ENCODE data around the gene SLC35A5.
"Not testable (repeated sequence)": the region's sequence is repeated elsewhere in the genome, so short reads cannot be mapped to it uniquely, and the experiment has no call there.

The SLC35A5 gene, protein sequence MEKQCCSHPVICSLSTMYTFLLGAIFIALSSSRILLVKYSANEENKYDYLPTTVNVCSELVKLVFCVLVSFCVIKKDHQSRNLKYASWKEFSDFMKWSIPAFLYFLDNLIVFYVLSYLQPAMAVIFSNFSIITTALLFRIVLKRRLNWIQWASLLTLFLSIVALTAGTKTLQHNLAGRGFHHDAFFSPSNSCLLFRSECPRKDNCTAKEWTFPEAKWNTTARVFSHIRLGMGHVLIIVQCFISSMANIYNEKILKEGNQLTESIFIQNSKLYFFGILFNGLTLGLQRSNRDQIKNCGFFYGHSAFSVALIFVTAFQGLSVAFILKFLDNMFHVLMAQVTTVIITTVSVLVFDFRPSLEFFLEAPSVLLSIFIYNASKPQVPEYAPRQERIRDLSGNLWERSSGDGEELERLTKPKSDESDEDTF

DNA sequence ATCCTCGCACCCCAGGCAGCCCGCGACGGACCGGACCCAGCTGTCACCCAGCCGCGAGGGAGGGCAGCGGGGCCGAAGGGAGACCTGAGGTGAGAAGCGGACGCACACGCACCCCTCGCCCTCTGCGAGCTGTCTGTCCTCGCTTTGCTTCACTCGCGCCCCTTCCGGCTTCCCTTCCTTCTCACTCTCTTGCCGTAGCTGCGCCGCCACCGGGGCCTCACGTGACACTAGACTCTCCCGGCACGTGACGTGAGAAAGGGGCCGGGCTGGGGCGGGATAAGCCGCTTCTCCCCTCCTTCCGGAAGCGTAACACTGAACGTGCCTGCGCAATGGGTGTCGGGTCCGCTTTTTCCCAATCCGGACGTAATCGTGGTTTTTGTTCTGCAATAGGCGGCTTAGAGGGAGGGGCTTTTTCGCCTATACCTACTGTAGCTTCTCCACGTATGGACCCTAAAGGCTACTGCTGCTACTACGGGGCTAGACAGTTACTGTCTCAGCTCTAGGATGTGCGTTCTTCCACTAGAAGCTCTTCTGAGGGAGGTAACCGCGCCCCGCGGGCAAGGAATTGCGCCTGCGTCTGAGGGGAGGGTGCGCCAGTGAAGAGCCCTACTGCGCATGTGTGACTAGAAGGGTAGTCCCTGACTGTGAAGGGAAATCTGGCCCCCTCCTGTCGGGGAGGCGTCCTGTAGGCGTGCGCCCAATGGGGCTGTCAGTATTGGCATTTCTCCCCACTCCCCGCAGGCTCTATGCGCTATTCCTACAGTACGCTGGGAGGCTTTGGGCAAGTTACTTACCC lies at the start of gene SLC35A5, which contains the start of gene ATG3:
Gene SLC35A5 (plus strand): TSS at position 312 of the 796 bp plus-strand sequence. CDS start 1,359 bp downstream, outside the sequence.
Gene ATG3 (minus strand): TSS at position 229 of the 796 bp plus-strand sequence. CDS start 434 bp downstream, outside the sequence.
- peak within 1 kb of the TSS; percentile 72 for H3K4me3 ChIP-seq (ENCODE audit: low read length)

DNA sequence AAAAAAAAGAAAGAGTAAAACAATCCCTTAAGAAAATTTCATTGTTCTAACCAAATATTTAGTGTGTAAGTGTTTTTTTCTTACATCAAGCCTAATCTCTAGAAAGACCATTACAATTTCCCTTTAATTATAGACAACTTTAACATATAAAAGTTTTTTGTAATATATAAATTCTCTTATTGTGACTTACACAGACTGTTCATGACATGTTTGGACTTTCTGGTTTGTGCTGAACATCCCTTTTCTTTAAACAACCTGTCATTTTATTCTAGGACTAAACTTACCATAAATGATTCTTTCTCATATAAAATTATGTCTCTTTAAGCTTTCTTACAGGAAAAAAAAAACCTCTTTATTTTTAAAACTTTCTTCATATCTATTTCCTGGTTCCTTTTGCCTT lies 49.5 kb upstream of the SLC35A5 start:
- H3K4me3 ChIP-seq (ENCODE audit: low read length) = no peak overlapping the region

More for the DNA sequence above, at the start of gene SLC35A5, which contains the start of gene ATG3:
- TF ChIP-seq ZNF274 (IDR thresholded peaks at IDR 0.05; ENCODE audit: low read depth, low read length) = no peak

DNA sequence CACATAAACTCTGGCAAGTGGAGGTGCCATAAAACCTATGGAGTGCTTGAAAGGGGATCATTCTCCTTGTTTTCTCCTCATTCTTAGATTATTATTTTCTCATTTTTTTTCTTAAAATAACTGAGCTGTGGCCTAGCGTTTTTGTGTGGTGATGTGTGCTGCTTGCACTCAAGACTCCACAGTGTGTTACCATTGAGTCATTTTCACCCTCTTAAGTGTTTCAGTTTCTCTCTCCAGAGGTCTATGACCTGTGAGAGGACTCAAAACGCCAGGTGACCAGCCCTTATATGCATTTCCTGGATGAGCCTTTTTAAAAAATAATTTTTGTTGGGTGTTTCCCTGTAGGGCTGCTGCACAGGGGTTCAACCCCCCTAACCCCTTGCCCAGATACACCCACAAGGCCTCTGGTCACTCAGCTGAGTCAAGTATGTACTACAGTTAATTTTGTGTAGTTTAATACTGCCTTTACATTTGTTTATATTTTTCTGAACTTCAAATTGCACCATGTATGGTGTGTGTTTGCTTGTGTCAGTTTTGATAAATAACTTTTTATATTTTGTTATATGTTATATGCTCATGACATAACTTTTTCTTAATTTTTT lies 47.2 kb upstream of the SLC35A5 start:
- H3K4me3 ChIP-seq (ENCODE audit: low read length) = no peak overlapping the region; the same call in 1 of the 2 replicates
- no peak for TF ChIP-seq ZNF274 (IDR thresholded peaks at IDR 0.05; ENCODE audit: low read depth, low read length)

More for the DNA sequence above, 49.5 kb upstream of the SLC35A5 start:
- no peak for TF ChIP-seq ZNF274 (IDR thresholded peaks at IDR 0.05; ENCODE audit: low read depth, low read length)

DNA sequence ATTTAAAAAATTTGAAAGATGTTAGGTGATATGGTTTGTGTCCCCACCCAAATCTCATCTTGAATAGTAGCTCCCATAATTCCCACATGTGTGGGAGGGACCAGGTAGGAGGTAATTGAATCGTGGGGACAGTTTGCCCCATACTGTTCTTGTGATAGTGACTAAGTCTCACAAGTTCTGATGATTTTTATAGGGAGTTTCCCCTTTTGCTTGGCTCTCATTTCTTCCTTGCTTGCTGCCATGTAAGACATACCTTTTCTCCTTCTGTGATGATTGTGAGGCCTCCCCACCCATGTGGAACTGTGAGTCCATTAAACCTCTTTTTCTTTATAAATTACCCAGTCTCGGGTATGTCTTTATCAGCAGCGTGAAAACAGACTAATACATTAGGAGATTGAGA lies 42.9 kb upstream of the SLC35A5 start:
- H3K4me3 ChIP-seq (ENCODE audit: low read length) = not testable (repeated sequence)

DNA sequence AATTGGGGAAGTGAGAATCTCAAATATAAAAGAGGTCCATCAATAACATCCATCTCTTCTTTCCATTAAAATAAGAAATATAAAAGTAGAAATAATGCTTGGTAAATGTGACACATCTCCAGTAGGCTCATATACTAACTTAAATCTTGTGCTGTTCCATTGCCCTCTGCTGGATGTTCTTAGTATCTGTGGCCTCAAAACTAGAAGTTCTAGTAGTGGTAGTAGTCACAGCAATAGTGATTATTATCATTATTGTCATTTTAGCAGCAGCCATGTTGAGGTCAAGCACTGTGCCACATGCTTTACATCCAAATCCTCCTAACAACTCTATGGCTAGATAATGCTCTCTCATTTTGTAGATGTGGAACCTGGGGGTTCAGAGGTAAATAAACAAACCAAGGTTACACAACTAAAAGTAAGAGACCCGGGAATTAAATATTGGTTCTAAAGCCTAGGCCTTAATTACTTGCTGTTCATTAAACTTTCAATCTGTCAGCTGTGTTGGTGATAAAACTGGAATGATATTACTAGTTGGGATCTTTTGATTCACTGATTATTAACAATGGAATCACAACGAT lies 42.3 kb upstream of the SLC35A5 start:
- H3K4me3 ChIP-seq (ENCODE audit: low read length) = no peak overlapping the region
- no peak for TF ChIP-seq ZNF274 (IDR thresholded peaks at IDR 0.05; ENCODE audit: low read depth, low read length)

DNA sequence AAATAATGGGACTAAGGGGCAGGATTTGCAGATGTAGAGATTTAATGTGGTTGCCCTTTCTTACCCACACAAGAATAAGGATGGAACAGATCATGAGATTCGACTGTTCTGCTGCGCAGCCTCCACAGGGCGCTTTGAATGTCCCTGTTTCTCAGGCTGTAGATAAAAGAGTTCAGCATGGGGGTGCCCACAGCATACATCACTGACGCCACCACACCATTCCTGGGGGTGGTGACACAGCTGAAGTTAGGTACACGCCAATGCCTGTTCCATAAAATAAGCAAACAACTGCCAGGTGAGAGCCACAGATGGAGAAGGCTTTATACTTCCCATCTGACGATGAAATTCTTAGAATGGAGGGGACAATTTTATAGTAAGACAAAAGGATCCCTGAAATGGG lies 37.7 kb upstream of the SLC35A5 start:
- H3K4me3 ChIP-seq (ENCODE audit: low read length) = not testable (repeated sequence)

DNA sequence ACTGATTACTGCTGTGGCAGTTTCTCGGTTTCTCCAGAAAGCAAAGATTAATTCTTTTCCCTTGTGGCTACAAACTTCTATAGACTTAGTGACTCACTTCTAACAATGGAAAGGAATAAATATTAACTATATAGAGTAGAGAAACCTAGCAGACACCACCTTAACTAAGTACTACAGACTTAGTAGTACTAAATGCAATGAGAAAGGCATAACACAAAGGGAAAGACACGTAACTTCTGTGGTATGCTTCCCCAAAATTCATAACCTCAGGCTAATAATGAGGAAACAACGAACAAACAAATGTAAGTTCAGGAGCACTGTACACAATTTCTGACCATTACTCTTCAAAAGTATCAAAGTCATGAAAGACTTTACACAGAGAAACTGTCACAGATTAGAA lies 31.3 kb upstream of the SLC35A5 start:
- no peak overlapping the region for H3K4me3 ChIP-seq (ENCODE audit: low read length)
- no peak for TF ChIP-seq ZNF274 (IDR thresholded peaks at IDR 0.05; ENCODE audit: low read depth, low read length)

DNA sequence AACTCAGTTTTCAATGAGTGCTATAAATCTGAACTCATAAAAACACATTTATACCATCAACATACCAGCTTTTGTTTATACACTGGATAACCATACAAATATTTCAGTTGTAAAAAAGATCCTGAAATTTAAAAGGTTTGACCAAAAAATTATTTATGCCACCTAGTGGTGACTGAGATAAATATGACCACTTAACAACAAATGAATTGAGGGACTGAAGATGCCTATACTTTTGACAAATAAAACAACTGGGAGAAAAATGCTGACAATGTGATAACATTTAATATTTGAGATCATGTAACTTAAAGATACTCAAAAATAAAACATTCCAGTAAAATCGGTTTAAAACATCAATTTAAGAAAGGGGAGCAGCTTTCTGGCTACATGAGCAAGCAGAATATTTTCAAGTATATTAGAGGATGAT lies 30.5 kb upstream of the SLC35A5 start:
- no peak overlapping the region for H3K4me3 ChIP-seq (ENCODE audit: low read length)
- no peak for TF ChIP-seq ZNF274 (IDR thresholded peaks at IDR 0.05; ENCODE audit: low read depth, low read length)

DNA sequence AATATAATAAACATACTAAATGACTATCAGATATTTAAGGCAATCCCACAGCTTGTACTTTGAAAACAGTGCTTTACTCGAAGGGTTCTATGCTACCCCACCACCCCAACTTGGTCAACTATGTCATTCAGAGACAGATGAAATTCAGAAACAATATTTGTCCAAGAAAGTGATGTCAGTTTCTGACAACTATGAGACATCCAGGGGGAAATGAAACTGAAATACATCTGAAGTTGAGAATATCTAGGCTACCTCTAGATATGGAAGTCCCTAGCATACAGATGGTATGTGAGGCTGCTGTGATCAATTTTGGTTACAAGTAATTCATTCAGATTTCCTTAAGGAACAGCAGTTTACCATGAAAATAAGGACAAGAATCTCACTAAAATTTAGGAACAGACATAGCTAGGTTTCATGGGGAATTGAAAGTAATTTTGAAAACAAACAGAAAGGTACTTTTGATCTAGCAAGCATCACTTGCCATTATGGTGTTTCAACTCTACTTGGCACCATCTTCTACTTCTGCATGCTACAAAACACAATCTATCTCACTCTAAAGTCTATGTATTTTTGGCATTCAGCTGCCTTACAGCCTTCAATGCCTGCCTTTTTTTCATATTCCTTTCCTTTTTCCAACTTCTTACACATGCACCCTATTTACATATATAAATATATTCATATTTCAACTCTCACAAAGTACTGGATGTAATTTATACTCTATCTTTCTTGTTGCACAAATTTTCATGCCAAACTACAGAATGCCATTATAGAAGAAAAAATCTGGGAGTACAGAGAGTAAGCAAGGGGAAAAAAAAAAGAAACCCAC lies 21.8 kb upstream of the SLC35A5 start:
- TF ChIP-seq ZNF274 (IDR thresholded peaks at IDR 0.05; ENCODE audit: low read depth, low read length) = no peak
- no peak overlapping the region for H3K4me3 ChIP-seq (ENCODE audit: low read length)

DNA sequence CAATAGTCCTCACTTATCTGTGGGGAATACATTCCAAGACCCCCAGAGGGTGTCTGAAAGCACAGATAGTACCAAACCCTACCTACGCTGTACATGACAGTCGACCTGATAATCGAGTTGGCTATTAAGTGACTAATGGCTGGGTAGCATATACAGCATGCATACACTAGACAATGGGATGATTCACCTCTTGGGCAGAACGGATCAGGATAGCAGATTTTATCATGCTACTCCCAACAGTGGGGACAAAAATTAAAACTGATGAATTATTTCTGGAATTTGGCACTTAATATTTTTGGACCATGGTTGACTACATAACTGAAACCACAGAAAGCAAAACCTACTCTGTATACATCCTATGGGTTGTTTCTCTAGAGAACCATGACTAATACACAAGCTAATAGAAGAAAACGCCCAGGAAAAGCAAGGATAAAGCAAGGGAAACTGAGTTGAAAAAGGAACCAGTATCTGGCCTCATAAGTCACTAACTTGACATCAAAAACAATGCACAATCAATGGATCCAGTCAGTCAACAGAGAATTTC lies 15.6 kb upstream of the SLC35A5 start:
- TF ChIP-seq ZNF274 (IDR thresholded peaks at IDR 0.05; ENCODE audit: low read depth, low read length) = no peak
- no peak overlapping the region for H3K4me3 ChIP-seq (ENCODE audit: low read length)

DNA sequence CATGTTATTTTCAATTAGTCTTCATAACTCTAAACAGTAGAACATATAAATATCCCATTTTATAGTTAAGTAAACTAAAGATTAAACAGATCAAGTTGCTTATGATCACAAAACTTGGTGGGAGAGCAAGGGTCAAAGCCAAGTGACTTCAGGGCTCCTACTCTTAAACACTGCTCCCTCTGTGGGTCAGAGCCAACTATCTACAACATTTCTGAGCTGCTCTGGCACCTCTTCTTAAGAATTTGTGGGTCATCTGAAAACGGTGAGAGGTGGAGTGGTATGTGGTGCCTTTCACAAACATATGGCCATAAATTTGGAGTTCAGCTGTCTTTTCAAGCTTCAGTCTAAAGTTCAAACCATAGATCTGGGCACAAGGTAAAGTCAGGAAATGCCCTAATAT lies 11.0 kb upstream of the SLC35A5 start:
- TF ChIP-seq ZNF274 (IDR thresholded peaks at IDR 0.05; ENCODE audit: low read depth, low read length) = no peak
- H3K4me3 ChIP-seq (ENCODE audit: low read length) = no peak overlapping the region

DNA sequence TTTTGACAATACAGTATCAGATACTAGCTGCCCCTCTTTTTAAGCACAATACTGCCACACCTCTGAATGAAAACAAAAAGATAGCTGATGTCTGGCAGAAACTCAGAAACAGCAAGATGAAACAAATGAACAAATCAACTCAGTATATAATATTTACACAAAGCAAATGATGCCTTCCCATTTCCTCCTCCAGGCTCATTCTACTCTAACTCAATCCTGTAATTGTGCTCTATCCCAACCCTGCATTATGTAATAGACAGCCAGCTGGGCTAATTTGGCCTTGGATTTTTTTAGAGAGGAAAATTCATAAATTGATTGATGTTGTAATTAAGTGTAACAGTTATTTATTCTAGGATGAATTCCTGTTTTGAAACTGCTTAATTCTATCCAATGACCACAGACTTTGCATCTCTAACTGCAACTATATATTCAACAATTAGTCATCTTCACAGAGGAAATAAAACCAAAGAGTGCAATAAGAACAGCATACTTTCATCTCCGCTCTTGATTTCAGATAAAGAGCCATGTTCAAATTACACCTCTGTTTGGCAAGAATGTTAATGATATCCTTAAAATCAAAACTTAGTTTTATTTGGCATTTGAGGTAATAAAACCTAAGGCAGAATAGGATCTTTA lies 6.2 kb upstream of the SLC35A5 start:
- no peak for TF ChIP-seq ZNF274 (IDR thresholded peaks at IDR 0.05; ENCODE audit: low read depth, low read length)
- no peak overlapping the region for H3K4me3 ChIP-seq (ENCODE audit: low read length)

DNA sequence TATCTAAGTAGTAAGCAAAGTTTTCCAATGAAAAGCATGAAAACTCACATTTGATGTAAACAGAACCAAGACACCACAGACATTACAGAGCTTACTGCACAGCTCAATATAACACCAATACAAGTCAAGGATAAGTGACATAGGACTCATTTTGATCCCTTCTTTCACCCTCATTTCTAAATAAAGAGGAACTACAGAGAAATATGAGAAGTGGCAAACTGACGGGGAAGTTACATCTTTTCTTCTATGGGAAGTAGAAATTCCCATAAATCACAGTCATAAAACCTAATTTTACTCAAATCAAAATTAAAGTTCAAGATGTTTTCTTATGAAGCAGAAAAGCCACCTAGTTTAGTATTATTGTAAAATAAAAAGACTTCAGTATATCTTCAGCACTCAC lies 3.9 kb upstream of the SLC35A5 start:
- H3K4me3 ChIP-seq (ENCODE audit: low read length) = no peak overlapping the region
- TF ChIP-seq ZNF274 (IDR thresholded peaks at IDR 0.05; ENCODE audit: low read depth, low read length) = no peak

Measured in GM08714 (cell line).